ENCODE data around the gene TCF7L1.

The TCF7L1 gene

DNA sequence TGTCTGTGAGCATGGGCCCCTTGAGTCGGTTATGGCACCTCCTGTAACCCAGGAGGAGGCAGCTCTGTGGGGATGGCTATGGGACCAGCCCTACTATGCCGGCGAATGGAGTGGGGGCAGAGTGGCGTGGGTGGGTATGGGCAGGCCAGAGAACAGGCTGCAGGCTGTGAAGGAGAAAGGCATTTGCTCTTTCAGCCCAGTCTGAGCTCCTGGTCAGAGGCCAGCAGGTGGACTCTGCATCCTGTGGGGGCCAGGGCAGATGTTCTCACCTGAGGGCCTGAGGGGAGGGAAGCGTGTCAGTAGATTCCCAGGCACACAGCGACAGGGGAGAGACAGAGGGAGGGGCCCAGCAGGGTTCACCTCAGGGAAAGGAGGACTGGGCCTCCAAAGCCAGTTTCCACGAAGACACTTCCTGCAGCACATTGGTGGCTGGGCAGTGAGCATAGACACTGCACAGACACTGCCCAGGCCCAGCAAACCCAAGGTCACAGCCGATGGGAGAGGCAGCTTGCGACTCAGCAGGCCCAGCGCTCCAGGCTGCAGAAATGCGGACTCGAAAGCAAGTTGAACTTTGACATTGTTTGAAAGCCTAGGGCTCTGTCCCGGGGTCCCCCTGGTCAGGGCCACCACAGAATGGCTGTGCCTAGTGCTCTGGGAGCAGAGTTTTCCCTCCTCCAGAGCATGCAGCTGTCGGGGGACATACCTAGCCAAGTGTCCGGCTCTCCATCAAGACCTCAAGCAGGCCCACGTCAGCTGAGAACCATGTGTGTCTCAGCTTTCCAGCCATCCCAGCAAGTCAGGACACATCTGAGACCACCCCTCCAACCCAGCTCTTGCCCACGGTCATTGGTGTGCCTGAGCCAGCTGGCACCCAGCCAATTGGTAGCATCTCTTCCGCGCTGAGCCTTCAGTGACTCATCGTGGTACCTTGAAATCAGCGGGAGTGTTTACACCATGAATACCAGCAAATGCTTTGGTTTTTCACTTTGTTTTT lies 140.8 kb downstream of the TCF7L1 start:
- TF ChIP-seq, protein P1, sequence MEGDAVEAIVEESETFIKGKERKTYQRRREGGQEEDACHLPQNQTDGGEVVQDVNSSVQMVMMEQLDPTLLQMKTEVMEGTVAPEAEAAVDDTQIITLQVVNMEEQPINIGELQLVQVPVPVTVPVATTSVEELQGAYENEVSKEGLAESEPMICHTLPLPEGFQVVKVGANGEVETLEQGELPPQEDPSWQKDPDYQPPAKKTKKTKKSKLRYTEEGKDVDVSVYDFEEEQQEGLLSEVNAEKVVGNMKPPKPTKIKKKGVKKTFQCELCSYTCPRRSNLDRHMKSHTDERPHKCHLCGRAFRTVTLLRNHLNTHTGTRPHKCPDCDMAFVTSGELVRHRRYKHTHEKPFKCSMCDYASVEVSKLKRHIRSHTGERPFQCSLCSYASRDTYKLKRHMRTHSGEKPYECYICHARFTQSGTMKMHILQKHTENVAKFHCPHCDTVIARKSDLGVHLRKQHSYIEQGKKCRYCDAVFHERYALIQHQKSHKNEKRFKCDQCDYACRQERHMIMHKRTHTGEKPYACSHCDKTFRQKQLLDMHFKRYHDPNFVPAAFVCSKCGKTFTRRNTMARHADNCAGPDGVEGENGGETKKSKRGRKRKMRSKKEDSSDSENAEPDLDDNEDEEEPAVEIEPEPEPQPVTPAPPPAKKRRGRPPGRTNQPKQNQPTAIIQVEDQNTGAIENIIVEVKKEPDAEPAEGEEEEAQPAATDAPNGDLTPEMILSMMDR (IDR thresholded peaks at IDR 0.05; ENCODE audit: borderline replicate concordance, insufficient read depth, low read depth, low read length), result no peak

DNA sequence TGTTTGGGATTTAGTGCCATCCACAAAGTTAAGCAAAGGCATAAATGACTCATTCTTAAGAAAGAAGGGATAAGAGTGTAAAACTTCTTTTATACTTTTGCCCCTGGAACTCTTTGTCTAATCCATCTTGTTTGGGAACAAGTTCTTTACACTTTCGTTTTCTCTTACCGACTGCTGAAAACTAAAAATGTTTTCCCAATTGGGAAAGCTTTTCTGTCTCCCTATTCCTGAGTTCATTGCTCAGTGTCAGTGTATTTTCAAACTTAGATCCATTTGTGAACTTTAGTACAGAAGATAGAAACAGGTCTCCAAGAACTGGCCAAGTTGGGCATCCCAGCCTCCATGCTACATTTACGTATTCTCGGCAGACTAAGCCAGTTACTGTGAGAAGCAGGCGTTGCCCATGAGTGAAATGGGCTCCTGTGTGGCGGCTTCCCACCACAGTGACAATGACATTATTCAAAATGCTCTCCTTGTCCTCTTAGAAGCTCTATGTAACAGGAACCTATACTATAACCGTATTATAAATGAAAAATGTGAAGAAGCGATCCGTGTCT lies 142.9 kb downstream of the TCF7L1 start:
- TF ChIP-seq, protein P1 (IDR thresholded peaks at IDR 0.05; ENCODE audit: borderline replicate concordance, insufficient read depth, low read depth, low read length), result no peak
- no peak overlapping the region for H3K4me3 ChIP-seq (ENCODE audit: low read depth, low read length)

More for the DNA sequence above, 140.8 kb downstream of the TCF7L1 start:
- no peak overlapping the region for H3K4me3 ChIP-seq (ENCODE audit: low read depth, low read length)

DNA sequence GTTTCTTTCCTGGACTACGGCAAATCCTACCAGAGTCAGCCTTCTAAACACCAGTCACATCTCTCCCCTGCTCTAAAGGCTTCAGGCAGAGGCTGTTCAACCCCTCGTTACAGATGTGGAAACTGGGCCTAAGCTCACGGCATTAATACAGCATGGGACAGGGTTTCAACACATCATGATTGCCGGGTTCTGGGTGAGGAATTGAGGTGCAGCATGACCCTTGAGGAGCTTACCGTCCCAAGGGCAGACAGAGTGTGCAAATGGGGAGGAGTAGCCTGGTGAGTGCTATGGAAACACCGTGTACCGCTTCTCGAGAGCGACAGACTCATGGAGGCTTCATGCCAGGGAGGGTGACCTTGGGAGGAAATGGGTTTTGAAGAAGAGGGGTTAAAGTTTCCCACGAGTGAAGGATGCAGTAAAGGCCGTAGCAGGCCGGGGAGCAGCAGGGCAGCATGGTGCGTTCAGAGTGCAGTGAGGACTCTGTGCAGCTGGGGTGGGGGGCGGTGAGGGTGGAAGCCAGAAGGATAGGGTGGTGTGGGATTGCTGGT lies 143.5 kb downstream of the TCF7L1 start:
- no peak overlapping the region for H3K4me3 ChIP-seq (ENCODE audit: low read depth, low read length)
- TF ChIP-seq, protein P1 (IDR thresholded peaks at IDR 0.05; ENCODE audit: borderline replicate concordance, insufficient read depth, low read depth, low read length), result no peak

DNA sequence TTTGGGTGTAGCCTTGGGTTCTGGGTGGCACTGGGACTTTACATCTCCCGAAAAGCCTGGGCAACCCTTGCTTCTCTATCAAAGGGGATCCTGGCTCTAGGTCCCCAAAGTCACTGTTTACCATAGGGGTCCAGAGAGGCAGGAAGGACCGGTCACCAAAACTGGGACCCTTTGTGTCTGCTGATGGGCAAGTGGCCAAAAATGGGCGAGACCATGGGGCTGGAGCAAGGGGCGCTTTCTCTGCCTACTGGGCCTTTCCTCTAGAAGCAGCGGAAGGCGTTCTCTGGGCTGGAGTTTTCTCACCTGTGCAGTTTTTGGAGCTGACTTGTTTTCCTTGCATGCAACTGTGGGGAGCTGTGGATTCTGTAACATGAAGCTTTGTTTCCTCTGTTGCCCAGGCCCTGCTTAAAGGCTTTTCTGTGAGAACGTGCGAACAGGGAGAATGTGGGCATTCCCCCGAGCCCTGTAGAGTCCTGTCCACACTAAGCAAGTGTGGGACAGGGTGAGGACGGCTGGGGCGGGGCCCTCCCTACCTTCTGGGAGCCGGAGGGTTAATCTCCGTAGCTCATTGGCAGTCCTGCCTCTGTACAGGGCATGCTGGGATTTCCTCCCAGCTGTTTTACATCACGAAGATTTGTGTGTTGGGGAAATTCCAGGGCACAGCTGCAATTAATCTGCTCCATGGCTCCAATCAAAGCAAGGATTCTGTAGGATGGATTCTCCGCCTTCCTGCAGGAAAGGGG lies 144.4 kb downstream of the TCF7L1 start:
- H3K4me3 ChIP-seq (ENCODE audit: low read depth, low read length), result no peak overlapping the region
- TF ChIP-seq, protein P1 (IDR thresholded peaks at IDR 0.05; ENCODE audit: borderline replicate concordance, insufficient read depth, low read depth, low read length), result no peak

DNA sequence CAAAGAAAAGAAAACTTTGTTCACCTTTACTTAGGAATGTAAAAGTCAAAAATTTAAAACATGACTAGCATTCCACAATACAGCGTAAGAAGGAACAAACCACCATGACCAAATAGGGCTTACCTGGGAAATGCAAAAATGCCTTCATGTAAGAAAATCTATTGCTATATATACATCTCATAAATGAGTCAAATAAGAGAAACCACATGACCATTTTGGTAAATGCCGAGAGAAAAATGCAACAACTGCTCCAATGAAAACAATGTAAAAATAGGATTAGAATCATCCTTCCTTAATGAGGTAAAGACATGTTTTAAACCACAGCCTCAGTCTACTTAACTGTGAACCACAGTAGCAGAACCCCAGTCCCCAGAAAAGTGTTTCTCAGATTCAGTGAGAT lies 145.2 kb downstream of the TCF7L1 start:
- TF ChIP-seq, protein P1 (IDR thresholded peaks at IDR 0.05; ENCODE audit: borderline replicate concordance, insufficient read depth, low read depth, low read length), result no peak
- H3K4me3 ChIP-seq (ENCODE audit: low read depth, low read length), result no peak overlapping the region

DNA sequence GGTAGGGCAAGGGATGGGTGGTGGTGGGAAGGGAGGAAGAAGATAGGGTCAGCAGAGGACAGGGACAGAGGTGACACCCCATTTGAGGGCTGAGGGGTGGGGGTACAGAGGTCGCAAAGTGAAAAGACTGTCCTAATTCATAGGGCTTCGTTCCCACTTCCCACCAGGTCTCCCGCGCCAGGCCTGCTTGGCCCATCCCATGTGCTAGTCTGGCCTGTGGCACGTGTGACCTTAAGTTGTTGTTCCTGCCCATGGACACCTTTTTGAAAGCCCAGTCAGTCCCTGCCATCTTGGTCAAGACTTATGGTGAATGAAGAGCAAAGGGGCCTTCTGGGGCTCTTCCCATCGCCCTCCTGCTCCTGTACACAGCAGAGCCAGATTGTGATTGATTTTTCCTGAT lies 148.4 kb downstream of the TCF7L1 start:
- no peak overlapping the region for H3K4me3 ChIP-seq (ENCODE audit: low read depth, low read length)
- TF ChIP-seq, protein P1 (IDR thresholded peaks at IDR 0.05; ENCODE audit: borderline replicate concordance, insufficient read depth, low read depth, low read length), result no peak
